DOHH2 (cell line): ENCODE measurements around the gene HEATR5A.
"Not testable (repeated sequence)": the region's sequence is repeated elsewhere in the genome, so short reads cannot be mapped to it uniquely, and the experiment has no call there.

Source experiments
- H3F3A ChIP-seq: fragments of 200-600 bp; sonication (generic), shearing (Covaris generic); 2 replicates; pipeline ENCODE4 v1.6.0; 2016; ENCODE audit warnings: antibody characterized with exemption, mild to moderate bottlenecking; ENCODE audit not compliant: control insufficient read depth, insufficient read depth
- H3K27ac ChIP-seq: fragments of 200-600 bp; sonication (generic); 2 replicates; pipeline ENCODE4 v1.5.1; 2014; ENCODE audit warnings: low read depth, mild to moderate bottlenecking, low read length, moderate library complexity
- H3K27me3 ChIP-seq: fragments of 200-600 bp; sonication (generic); 2 replicates; pipeline ENCODE4 v1.6.1; 2014; ENCODE audit warnings: mild to moderate bottlenecking, low read length, mixed read lengths; ENCODE audit not compliant: control insufficient read depth
- H3K36me3 ChIP-seq: fragments of 200-600 bp; sonication (generic); 2 replicates; pipeline ENCODE4 v1.6.1; 2014; ENCODE audit warnings: mild to moderate bottlenecking, low read length, moderate library complexity, mixed read lengths; ENCODE audit not compliant: control insufficient read depth
- H3K4me1 ChIP-seq: fragments of 200-600 bp; sonication (generic); 2 replicates; pipeline ENCODE4 v1.6.1; 2014; ENCODE audit warnings: mild to moderate bottlenecking, low read length, mixed read lengths; ENCODE audit not compliant: control insufficient read depth
- H3K4me2 ChIP-seq: fragments of 200-600 bp; sonication (generic); 2 replicates; pipeline ENCODE4 v1.6.0; 2014; ENCODE audit warnings: mild to moderate bottlenecking, low read length, moderate library complexity
- H3K4me3 ChIP-seq: fragments of 200-600 bp; sonication (generic); 2 replicates; pipeline ENCODE4 v1.5.1; 2014; ENCODE audit warnings: mild to moderate bottlenecking, low read length, mixed read lengths
- H3K79me2 ChIP-seq: fragments of 200-600 bp; sonication (generic); 2 replicates; pipeline ENCODE4 v1.6.1; 2014; ENCODE audit warnings: mild to moderate bottlenecking, low read length, mixed read lengths; ENCODE audit not compliant: control insufficient read depth
- H3K9me2 ChIP-seq: fragments of 200-600 bp; sonication (generic); replicated peaks from 2 replicates; pipeline ENCODE4 v1.6.1; 2014; ENCODE audit warnings: mild to moderate bottlenecking, low read length, mixed read lengths; ENCODE audit not compliant: control insufficient read depth
- H3K9me3 ChIP-seq: fragments of 200-600 bp; sonication (generic); 2 replicates; pipeline ENCODE4 v1.6.1; 2014; ENCODE audit warnings: antibody characterized with exemption, low read length, mixed read lengths; ENCODE audit not compliant: control insufficient read depth, insufficient read depth
- H4K20me1 ChIP-seq: fragments of 200-600 bp; sonication (generic); 2 replicates; pipeline ENCODE4 v1.6.0; 2014; ENCODE audit warnings: low read depth, mild to moderate bottlenecking, antibody characterized with exemption, low read length, moderate library complexity; ENCODE audit not compliant: control insufficient read depth, insufficient read depth
- EZH2phosphoT487 ChIP-seq: fragments of 200-600 bp; sonication (generic); IDR thresholded peaks from 2 replicates; pipeline ENCODE4 v1.6.1; 2017; ENCODE audit warnings: borderline replicate concordance, mild to moderate bottlenecking, antibody characterized with exemption, low read length, moderate library complexity, mixed read lengths
- TF ChIP-seq, protein P1 (sequence below): fragments of 200-600 bp; sonication (generic); IDR thresholded peaks from one replicate; pipeline ENCODE4 v1.5.1; 2014; ENCODE audit warnings: antibody characterized with exemption, mild to moderate bottlenecking, low read depth, low read length; ENCODE audit not compliant: poor library complexity, severe bottlenecking

Gene HEATR5A

DNA sequence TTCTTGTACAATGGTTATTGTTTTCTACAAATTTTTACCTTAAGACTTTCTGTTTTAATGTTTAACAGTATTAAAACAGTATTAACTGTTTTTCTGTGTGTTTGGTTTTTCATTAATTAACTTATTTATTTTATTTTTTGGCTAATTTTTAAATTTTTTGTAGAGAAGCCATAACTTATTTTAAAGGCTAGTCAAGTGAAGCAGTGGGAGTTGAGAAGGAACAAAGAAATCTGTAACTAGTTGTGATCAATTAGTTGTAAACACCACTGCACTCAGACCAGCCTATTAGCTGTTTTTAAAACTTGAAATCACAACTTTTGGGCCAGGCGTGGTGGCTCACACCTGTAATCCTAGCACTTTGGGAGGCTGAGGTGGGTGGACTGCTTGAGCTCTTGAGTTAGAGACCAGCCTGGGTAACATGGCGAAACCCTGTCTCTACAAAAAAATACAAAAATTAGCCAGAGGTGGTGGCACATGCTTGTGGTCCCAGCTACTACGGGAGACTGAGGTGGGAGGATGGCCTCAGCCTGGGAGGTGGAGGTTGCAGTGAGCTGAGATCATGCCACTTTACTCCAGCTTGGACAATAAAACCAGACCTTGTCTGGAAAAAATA is 161.8 kb downstream of the HEATR5A start:
- no peak overlapping the region for H3K27ac ChIP-seq
- no peaks in the 10 kb centered on the region for H3K79me2 ChIP-seq
- H3K36me3 ChIP-seq, result no peaks in the 10 kb centered on the region
- H3K4me3 ChIP-seq, result no peak overlapping the region
- H3K27me3 ChIP-seq, result no peaks in the 10 kb centered on the region
- no peaks in the 10 kb centered on the region for H3K9me3 ChIP-seq
- no peak for TF ChIP-seq EZH2phosphoT487
- TF ChIP-seq, protein P1, sequence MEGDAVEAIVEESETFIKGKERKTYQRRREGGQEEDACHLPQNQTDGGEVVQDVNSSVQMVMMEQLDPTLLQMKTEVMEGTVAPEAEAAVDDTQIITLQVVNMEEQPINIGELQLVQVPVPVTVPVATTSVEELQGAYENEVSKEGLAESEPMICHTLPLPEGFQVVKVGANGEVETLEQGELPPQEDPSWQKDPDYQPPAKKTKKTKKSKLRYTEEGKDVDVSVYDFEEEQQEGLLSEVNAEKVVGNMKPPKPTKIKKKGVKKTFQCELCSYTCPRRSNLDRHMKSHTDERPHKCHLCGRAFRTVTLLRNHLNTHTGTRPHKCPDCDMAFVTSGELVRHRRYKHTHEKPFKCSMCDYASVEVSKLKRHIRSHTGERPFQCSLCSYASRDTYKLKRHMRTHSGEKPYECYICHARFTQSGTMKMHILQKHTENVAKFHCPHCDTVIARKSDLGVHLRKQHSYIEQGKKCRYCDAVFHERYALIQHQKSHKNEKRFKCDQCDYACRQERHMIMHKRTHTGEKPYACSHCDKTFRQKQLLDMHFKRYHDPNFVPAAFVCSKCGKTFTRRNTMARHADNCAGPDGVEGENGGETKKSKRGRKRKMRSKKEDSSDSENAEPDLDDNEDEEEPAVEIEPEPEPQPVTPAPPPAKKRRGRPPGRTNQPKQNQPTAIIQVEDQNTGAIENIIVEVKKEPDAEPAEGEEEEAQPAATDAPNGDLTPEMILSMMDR, result no peak
- H3F3A ChIP-seq, result 0 out of 2 replicates have a peak, but pooled peaks cover 2% of the 10 kb centered on the region
- H3K4me2 ChIP-seq, result no peak overlapping the region
- no peaks in the 10 kb centered on the region for H3K9me2 ChIP-seq
- H3K4me1 ChIP-seq, result peaks cover 20% of the 10 kb centered on the region
- no peaks in the 10 kb centered on the region for H4K20me1 ChIP-seq

DNA sequence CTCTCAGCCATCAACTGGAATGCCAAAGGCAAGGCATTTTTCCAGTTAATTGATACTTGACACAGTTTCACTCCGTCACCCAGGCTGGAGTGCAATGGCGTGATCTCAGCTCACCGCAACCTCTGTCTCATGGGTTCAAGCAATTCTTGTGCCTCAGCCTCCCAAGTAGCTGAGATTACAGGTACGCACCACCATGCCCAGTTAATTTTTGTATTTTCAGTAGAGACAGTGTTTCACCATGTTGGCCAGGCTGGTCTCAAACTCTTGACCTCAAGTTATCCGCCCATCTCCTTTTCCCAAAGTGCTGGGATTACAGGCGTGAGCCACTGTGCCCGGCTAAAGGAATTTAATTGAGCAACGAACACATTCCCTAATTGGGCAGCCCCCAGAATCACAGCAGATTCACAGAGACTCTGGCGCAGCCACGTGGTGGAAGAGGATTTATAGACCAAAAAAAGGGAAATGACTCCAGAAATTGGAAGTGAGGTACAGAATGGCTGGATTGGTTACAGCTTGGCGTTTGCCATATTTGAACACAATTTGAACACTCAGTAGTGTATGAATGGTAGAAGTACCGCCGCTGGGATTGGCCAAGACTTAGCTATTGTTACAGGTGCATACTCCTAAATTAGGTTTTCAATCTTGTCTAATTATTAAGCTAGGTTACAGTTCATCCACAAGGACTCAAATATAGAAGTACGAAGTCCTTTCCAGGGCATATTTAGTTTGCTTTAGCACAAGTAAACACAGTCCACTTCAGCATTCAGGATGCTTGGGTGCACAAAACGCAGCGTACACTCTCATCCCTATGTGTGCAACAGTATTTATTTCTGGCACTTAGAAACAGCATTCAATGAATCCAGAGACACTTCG is 162.6 kb downstream of the HEATR5A start:
- H3K9me3 ChIP-seq, H3K9me2 ChIP-seq, H4K20me1 ChIP-seq, H3K27ac ChIP-seq, H3K4me2 ChIP-seq, H3F3A ChIP-seq, H3K4me3 ChIP-seq, H3K79me2 ChIP-seq, H3K36me3 ChIP-seq, H3K27me3 ChIP-seq: not testable (repeated sequence)
- peaks cover 18% of the 10 kb centered on the region for H3K4me1 ChIP-seq

DNA sequence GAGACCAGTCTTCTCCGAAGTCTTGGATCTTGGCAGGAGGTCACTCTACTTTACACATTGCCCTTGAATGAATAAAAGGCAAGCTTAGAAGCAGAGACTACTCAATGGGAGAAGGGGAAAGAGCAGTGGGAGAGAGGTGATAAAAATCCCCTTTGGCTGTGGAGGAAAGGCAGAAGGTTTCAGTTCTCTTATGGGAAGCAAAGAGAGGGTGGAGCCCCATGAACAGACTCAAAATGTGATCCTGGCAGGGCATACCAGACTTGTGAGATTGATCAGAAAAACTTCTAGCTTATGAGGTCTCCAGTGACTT is 163.2 kb downstream of the HEATR5A start:
- H3K4me3 ChIP-seq, result no peak overlapping the region
- no peaks in the 10 kb centered on the region for H3K9me3 ChIP-seq
- H3K4me1 ChIP-seq, result peaks cover 12% of the 10 kb centered on the region
- no peak overlapping the region for H3K4me2 ChIP-seq
- no peak overlapping the region for H3K27ac ChIP-seq
- H3K36me3 ChIP-seq, result no peaks in the 10 kb centered on the region
- H3K9me2 ChIP-seq, result no peaks in the 10 kb centered on the region
- no peaks in the 10 kb centered on the region for H3K79me2 ChIP-seq
- H4K20me1 ChIP-seq, result no peaks in the 10 kb centered on the region
- no peaks in the 10 kb centered on the region for H3K27me3 ChIP-seq
- TF ChIP-seq, protein P1, result no peak
- no peak for TF ChIP-seq EZH2phosphoT487
- no peaks in the 10 kb centered on the region for H3F3A ChIP-seq

DNA sequence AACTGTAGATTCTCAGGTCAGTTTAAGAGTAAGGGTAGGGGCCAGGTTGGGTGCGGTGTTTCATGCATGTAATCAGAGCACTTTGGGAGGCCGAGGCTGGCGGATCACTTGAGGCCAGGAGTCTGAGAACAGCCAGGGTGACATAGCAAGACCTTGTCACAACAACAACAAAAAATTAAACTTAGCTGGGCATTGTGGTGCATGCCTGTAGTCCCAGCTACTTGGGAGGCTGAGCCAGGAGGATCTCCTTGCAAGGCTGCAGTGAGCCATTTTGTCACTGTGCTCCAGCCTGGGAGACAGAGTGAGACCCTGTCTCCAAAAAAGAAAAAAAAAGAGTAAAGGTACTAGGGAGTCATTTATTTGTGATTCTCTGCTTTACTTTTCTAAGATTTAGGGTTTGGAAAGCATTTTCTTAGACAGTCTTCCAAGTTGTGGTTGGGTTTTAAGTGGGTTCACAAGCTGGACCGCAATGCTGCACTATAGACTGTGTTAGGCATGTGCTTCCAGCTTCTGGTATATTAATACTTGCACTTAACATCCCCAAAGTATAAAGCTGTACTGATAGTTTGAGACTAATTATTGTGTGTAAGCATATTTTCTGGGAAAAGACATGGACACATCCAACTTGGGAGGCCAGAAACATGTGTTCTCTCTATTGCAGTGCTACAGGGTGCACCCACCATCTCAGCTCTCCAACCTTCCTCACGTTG is 163.7 kb downstream of the HEATR5A start:
- Histone ChIP-seq H3K4me2 (no peak overlapping the region), H4K20me1 (no peaks in the 10 kb centered on the region), H3K4me1 (peaks cover 7% of the 10 kb centered on the region), H3F3A (no peaks in the 10 kb centered on the region), H3K36me3 (no peaks in the 10 kb centered on the region), H3K9me3 (no peaks in the 10 kb centered on the region), H3K27ac (no peak overlapping the region), H3K4me3 (no peak overlapping the region), H3K79me2 (no peaks in the 10 kb centered on the region), H3K27me3 (no peaks in the 10 kb centered on the region), H3K9me2 (no peaks in the 10 kb centered on the region)
- TF ChIP-seq EZH2phosphoT487, result no peak
- TF ChIP-seq, protein P1, result no peak

DNA sequence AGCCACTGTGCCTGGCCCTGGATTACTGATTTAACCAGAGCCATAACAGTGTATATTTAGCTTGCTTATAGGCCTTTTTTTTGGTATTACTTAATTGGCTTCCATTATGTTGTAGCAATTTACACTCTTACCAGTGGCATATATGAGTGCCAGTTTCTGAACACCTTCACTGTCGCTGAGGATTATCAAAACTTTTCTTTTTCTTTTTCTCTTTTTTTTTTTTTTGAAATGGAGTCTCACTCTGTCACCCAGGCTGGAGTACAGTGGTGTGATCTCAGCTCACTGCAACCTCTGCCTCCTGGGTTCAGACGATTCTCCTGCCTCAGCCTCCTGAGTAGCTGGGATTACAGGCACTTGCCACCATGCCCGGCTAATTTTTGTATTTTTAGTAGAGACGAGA is 164.4 kb downstream of the HEATR5A start:
- H3K79me2 ChIP-seq, H3K4me2 ChIP-seq, H3K27ac ChIP-seq, H3F3A ChIP-seq, H3K4me3 ChIP-seq, H3K27me3 ChIP-seq, H3K9me3 ChIP-seq, H3K4me1 ChIP-seq, H3K9me2 ChIP-seq, H3K36me3 ChIP-seq, H4K20me1 ChIP-seq: not testable (repeated sequence)
